DOHH2 (cell line): ENCODE measurements around the gene SLC1A5.

Experiments used
- EZH2phosphoT487 ChIP-seq: fragments of 200-600 bp; sonication (generic); IDR thresholded peaks from 2 replicates; pipeline ENCODE4 v1.6.1; 2017; ENCODE audit warnings: borderline replicate concordance, mild to moderate bottlenecking, antibody characterized with exemption, low read length, moderate library complexity, mixed read lengths
- TF ChIP-seq, protein P1 (sequence below): fragments of 200-600 bp; sonication (generic); IDR thresholded peaks from one replicate; pipeline ENCODE4 v1.5.1; 2014; ENCODE audit warnings: antibody characterized with exemption, mild to moderate bottlenecking, low read depth, low read length; ENCODE audit not compliant: poor library complexity, severe bottlenecking

DNA sequence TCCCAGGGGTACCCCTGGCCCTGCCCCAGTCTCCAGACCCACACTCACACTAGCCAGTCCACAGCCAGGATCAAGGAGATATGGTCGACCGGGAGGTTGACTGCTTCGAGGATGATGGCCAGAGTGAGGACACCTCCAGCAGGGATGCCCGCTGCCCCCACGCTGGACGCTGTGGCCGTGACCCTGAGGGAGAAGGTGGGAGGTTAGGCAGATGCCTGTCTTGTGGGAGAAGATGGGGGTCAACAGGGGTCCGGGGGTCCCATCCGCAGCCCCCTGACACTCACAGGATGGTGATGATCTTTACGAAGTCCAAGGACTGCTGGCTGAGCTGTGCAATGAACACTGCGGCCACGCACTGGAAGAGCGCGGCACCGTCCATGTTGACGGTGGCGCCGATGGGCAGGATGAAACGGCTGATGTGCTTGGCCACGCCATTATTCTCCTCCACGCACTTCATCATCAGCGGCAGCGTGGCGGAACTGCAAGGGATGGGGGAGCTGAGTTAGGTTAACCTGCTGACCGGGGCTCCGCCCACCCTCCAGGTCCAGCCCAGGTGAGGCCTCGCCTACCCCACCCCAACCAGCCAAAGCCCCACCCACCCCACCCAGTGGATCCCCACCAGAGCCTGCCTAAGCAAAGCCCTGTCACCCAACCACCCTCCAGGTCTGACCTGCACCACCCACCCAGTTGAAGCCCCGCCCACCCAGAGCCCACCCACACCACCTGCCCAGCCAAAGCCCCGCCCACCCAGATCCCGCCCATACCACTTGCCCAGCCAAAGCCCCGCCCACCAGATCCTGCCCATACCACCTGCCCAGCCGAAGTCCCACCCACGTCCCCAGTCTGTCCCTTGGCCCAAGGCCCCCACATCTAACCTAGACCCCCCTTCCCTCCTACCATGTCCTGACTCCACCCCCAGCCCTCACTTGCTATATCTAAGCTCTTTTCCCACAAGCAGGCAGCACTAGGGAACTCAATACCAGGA, 11.2 kb downstream of the SLC1A5 start:
- TF ChIP-seq, protein P1, sequence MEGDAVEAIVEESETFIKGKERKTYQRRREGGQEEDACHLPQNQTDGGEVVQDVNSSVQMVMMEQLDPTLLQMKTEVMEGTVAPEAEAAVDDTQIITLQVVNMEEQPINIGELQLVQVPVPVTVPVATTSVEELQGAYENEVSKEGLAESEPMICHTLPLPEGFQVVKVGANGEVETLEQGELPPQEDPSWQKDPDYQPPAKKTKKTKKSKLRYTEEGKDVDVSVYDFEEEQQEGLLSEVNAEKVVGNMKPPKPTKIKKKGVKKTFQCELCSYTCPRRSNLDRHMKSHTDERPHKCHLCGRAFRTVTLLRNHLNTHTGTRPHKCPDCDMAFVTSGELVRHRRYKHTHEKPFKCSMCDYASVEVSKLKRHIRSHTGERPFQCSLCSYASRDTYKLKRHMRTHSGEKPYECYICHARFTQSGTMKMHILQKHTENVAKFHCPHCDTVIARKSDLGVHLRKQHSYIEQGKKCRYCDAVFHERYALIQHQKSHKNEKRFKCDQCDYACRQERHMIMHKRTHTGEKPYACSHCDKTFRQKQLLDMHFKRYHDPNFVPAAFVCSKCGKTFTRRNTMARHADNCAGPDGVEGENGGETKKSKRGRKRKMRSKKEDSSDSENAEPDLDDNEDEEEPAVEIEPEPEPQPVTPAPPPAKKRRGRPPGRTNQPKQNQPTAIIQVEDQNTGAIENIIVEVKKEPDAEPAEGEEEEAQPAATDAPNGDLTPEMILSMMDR: no peak
- TF ChIP-seq EZH2phosphoT487: no peak
